HG03378 (cell line): Measurements from ENCODE around the gene SPAG16.

Source experiments
- ATAC-seq: cut with Tn5 transposase; IDR thresholded peaks from one replicate; pipeline ENCODE4 v1.9.1; 2021; ENCODE audit warnings: mild to moderate bottlenecking, moderate library complexity; ENCODE audit not compliant: unreplicated experiment

The SPAG16 gene

GRCh38 chr2:214451516-214452275 lies 1167.4 kb downstream of the SPAG16 start:
- no peak for ATAC-seq
